GM23338 (cell line): ENCODE results near the gene TM9SF2. TPM values are rescaled to one million over a fixed set of nuclear protein-coding genes. Genes with fewer than 3 reads are reported as not detected.

ENCODE experiments used
- ATAC-seq: fragments of 200-7000 bp; cut with Tn5 transposase; 3 replicates; pipeline ENCODE4 v1.9.1; 2020
- DNase-seq: peaks from one replicate; pipeline ENCODE4 v3.0.0-alpha.2; 2015; ENCODE audit warnings: low spot score
- H2AFZ ChIP-seq: fragments of 200-600 bp; sonication (generic); 2 replicates; pipeline ENCODE4 v1.8.0; 2016; ENCODE audit warnings: antibody characterized with exemption, mild to moderate bottlenecking, moderate library complexity
- H3F3A ChIP-seq: fragments of 200-600 bp; sonication (generic); replicated peaks from 2 replicates; pipeline ENCODE4 v1.8.0; 2017; ENCODE audit warnings: antibody characterized with exemption, mixed run types, low read depth
- H3K27ac ChIP-seq: fragments of 200-600 bp; sonication (generic); 2 replicates; pipeline ENCODE4 v1.6.1; 2016; ENCODE audit warnings: low read depth
- H3K27me3 ChIP-seq: fragments of 200-600 bp; sonication (generic); 2 replicates; pipeline ENCODE4 v1.8.0; 2016; ENCODE audit warnings: mild to moderate bottlenecking, mixed run types, moderate library complexity; ENCODE audit not compliant: insufficient read depth
- H3K36me3 ChIP-seq: fragments of 200-600 bp; sonication (generic); 2 replicates; pipeline ENCODE4 v1.8.0; 2016; ENCODE audit warnings: mild to moderate bottlenecking; ENCODE audit not compliant: insufficient read depth
- H3K4me1 ChIP-seq: fragments of 200-600 bp; sonication (generic); 2 replicates; pipeline ENCODE4 v1.8.0; 2016; ENCODE audit warnings: mild to moderate bottlenecking, moderate library complexity; ENCODE audit not compliant: insufficient read depth
- H3K4me2 ChIP-seq: fragments of 200-600 bp; sonication (generic); 2 replicates; pipeline ENCODE4 v1.7.1; 2017; ENCODE audit warnings: mixed run types
- H3K4me3 ChIP-seq: fragments of 200-600 bp; sonication (generic); 2 replicates; pipeline ENCODE4 v1.6.1; 2016; ENCODE audit warnings: mixed run types
- H3K79me2 ChIP-seq: fragments of 200-600 bp; sonication (generic); replicated peaks from 2 replicates; pipeline ENCODE4 v1.8.0; 2017; ENCODE audit warnings: mild to moderate bottlenecking; ENCODE audit not compliant: insufficient read depth
- H3K9me2 ChIP-seq: fragments of 200-600 bp; sonication (generic); 2 replicates; pipeline ENCODE4 v1.8.0; 2017; ENCODE audit not compliant: insufficient read depth
- H4K20me1 ChIP-seq: fragments of 200-600 bp; sonication (generic); replicated peaks from 2 replicates; pipeline ENCODE4 v1.8.0; 2017; ENCODE audit warnings: mild to moderate bottlenecking; ENCODE audit not compliant: insufficient read depth
- H3K27ac Mint-ChIP-seq: 2 replicates; pipeline ENCODE4 v1.8.0; 2020; ENCODE audit warnings: inconsistent platforms, mild to moderate bottlenecking, moderate library complexity, mixed read lengths
- H3K27me3 Mint-ChIP-seq: 3 replicates; pipeline ENCODE4 v1.8.0; 2022; ENCODE audit warnings: low read depth, mild to moderate bottlenecking, moderate library complexity, mixed read lengths, inconsistent platforms; ENCODE audit not compliant: insufficient read depth, poor library complexity
- H3K36me3 Mint-ChIP-seq: 3 replicates; pipeline ENCODE4 v1.8.0; 2021; ENCODE audit warnings: low read depth, mild to moderate bottlenecking, inconsistent platforms, moderate library complexity, mixed read lengths
- H3K4me1 Mint-ChIP-seq: 3 replicates; pipeline ENCODE4 v1.8.0; 2020; ENCODE audit warnings: mild to moderate bottlenecking, inconsistent platforms, mixed read lengths
- H3K4me3 Mint-ChIP-seq: 3 replicates; pipeline ENCODE4 v1.8.0; 2021; ENCODE audit warnings: moderate library complexity, mild to moderate bottlenecking, inconsistent platforms, mixed read lengths
- H3K9me3 Mint-ChIP-seq: 3 replicates; pipeline ENCODE4 v1.8.0; 2020; ENCODE audit warnings: moderate library complexity, mild to moderate bottlenecking, inconsistent platforms, mixed read lengths
- CTCF ChIP-seq, 2 experiments: fragments of 200-600 bp in 1 of 2; sonication (generic) in 1 of 2; conservative IDR thresholded peaks; 2 replicates each; pipeline versions ENCODE4 v1.5.1 to v1.6.1; 2016 to 2017; ENCODE audit warnings: antibody characterized with exemption in 2 of 2, low read depth in 2 of 2, mild to moderate bottlenecking in 2 of 2, moderate library complexity in 1 of 2
- ZNF462 ChIP-seq: fragments of 250-450 bp; sonication (Bioruptor Pico); IDR thresholded peaks from 2 replicates; pipeline ENCODE4 v1.5.0; 2020; ENCODE audit warnings: mild to moderate bottlenecking, moderate library complexity
- polyA plus RNA-seq: library from polyadenylated mRNA; unstranded; fragments of >200 nt; fragmentation: Nextera tagmentation; extraction: Ambion mirVana; gene quantifications from 2 replicates; pipeline ENCODE4 v1.2.1, GENCODE V29; 2016
- total RNA-seq: library from RNA; depleted of rRNA; stranded (reverse); fragments of >200 nt; shearing (Covaris generic); gene quantifications from 2 replicates; pipeline ENCODE4 v1.2.3, GENCODE V29; 2014

Gene TM9SF2
- total and polyA plus RNA-seq, 2 experiments from 2014 or later, result 50.5 to 115 TPM

- ATAC-seq (no peak), DNase-seq (no peak)
- no peaks in the 10 kb centered on the region for H3K36me3 ChIP-seq
Observed at GRCh38 chr13:99528547-99528946, 27.3 kb downstream of the TM9SF2 start.

More at GRCh38 chr13:99528547-99528946, 27.3 kb downstream of the TM9SF2 start:
- 0 out of 2 replicates have a peak, but pooled peaks cover 2% of the 10 kb centered on the region for H3K79me2 ChIP-seq
- H3K4me1 Mint-ChIP-seq, result peaks cover 12% of the 10 kb centered on the region
- no peak overlapping the region for H3K4me2 ChIP-seq
- no peak for TF ChIP-seq ZNF462
- peak; percentile 28 to 46; a peak in 2 of 4 replicates for TF ChIP-seq CTCF (conservative IDR thresholded peaks at IDR 0.05; ENCODE audit: low read depth in 2 of 2)
- no peak overlapping the region for H3K4me3 ChIP-seq
- no peak overlapping the region for H2AFZ ChIP-seq
- peaks cover 5% of the 10 kb centered on the region for H3K27me3 Mint-ChIP-seq
- H3K9me3 Mint-ChIP-seq, result no peaks in the 10 kb centered on the region
- H4K20me1 ChIP-seq, result peaks cover 4% of the 10 kb centered on the region
- H3K36me3 Mint-ChIP-seq, result peaks cover 31% of the 10 kb centered on the region
- no peak overlapping the region for H3K4me3 Mint-ChIP-seq
- H3F3A ChIP-seq, result 0 out of 2 replicates have a peak, but pooled peaks cover 6% of the 10 kb centered on the region
- H3K27ac Mint-ChIP-seq, result no peak overlapping the region
- H3K9me2 ChIP-seq, result no peaks in the 10 kb centered on the region
- H3K27ac ChIP-seq, result no peak overlapping the region
- H3K27me3 ChIP-seq, result no peaks in the 10 kb centered on the region
- no peaks in the 10 kb centered on the region for H3K4me1 ChIP-seq
